ENCODE measurements around the gene RPAIN. TPM values are rescaled to one million over a fixed set of nuclear protein-coding genes. Genes with fewer than 3 reads are reported as not detected.

RPAIN gene
- total and polyA plus RNA-seq, 2 donors (not counting 3 experiments of a cell fraction or from before 2014, with no cell fraction given) = 39.3 to 55.9 TPM

DNA sequence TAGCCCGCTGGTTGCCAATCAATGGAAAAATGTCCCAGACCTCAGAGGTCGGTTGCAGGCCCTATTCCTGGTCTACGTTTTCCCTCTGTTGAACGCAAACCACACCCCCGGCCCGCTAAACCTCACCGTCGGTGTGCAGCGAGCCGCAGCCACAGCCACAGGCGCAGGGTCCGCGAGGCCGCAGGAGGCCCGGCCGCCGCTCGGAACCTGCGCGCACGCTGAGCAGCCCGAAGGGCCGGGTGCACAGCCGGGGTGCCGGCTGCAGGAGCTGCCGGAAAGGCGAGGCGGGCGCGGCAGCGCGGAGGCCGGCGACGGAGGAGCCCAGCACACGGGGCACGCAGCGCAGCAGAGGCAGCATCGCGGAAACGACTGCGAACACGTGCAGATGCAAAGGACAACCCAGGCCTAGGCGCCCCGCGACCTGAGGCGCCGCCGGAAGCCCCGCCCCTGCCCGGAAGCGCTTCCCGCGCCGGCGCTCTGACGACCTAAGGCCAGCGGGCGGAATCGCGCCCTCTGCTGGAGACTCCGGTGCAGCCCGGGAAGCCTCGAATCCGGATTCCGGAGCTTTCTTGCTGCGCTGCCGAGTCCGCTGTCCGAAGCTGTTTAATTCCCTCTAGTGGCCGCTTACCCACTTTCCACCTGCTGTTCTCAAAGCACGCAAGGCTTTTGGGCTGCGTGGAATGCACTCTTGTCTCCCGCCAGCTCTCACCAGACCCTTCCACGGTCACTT lies 18.9 kb downstream of the RPAIN start, which contains the start of gene C1QBP:
TSS of gene C1QBP (minus strand) at position 440 of the 730 bp plus-strand sequence. CDS start at position 358, 82 bp downstream.
- Histone ChIP-seq H3K9me1 (replicated peaks; ENCODE audit: control insufficient read depth, extremely low read depth, insufficient read depth, low read length) (no peaks in the 10 kb centered on the region), H3K4me2 (ENCODE audit: insufficient read depth, low read length) (peak within 1 kb of the TSS; percentile 97), H3K4me1 (ENCODE audit: control insufficient read depth, extremely low read depth, insufficient read depth, low read length) (peaks cover 17% of the 10 kb centered on the region), H3K9ac (replicated peaks; ENCODE audit: extremely low read depth, insufficient read depth, low read length) (peak within 1 kb of the TSS; percentile 64), H4K20me1 (replicated peaks; ENCODE audit: control insufficient read depth, extremely low read depth, insufficient read depth, low read length) (no peaks in the 10 kb centered on the region), H3K27me3 (ENCODE audit: control insufficient read depth in 2 of 2, insufficient read depth in 2 of 2, low read length in 2 of 2) (no peaks in the 10 kb centered on the region), H3K79me2 (ENCODE audit: control insufficient read depth, insufficient read depth, low read length) (peaks cover 28% of the 10 kb centered on the region), H3K4me3 (replicated peaks in 1 of 3; ENCODE audit: insufficient read depth in 1 of 3, low read depth in 1 of 3, low read length in 3 of 3) (peak within 1 kb of the TSS; percentile 64 to 94 (median 68)), H3K9me3 (replicated peaks; ENCODE audit: control insufficient read depth, insufficient read depth, low read length) (no peaks in the 10 kb centered on the region), H3K36me3 (ENCODE audit: control insufficient read depth in 2 of 2, extremely low read depth in 1 of 2, insufficient read depth in 2 of 2, low read length in 2 of 2) (peaks cover 12 to 17% of the 10 kb centered on the region in 2 experiments), H2AFZ (ENCODE audit: low read depth, low read length) (peak within 1 kb of the TSS; percentile 73), H3K27ac (ENCODE audit: insufficient read depth, low read depth, low read length) (peak within 1 kb of the TSS; percentile 47)
- DNase-seq (ENCODE audit: low read depth, low spot score) (peak; percentile 96), FAIRE-seq (peak; percentile 98)
- POLR2A ChIA-PET = interaction anchor here (0.6 to 1.4 kb wide), 4 partner anchors 20 to 247 kb away, joined by 3 to 9 read pairs (median 4); partner anchors contain the start of genes NUP88 and ZNF594
- CTCF ChIA-PET = interaction anchor here (0.6 to 3.3 kb wide), 51 partner anchors 9 to 1188 kb away, joined by 3 to 43 read pairs (median 4); partner anchors contain the start of genes DERL2, DHX33, MIS12 and NUP88
- dilution Hi-C loops (cut with MboI; ENCODE audit: extremely low pct_ligation_motif_present, low sequenced_read_pairs) = no loop called here
- peak; percentile 91 for TF ChIP-seq POLR2A (IDR thresholded peaks at IDR 0.05; ENCODE audit: low read depth, low read length)
- TF ChIP-seq FOS (IDR thresholded peaks at IDR 0.05; ENCODE audit: borderline replicate concordance, insufficient read depth, low read length) = peak; percentile 2
- no peak for TF ChIP-seq EZH2 (IDR thresholded peaks at IDR 0.05; ENCODE audit: borderline replicate concordance, low read depth, low read length, severe bottlenecking)
- TF ChIP-seq MYC (IDR thresholded peaks at IDR 0.05; ENCODE audit: low read depth, low read length) = peak; percentile 93
- TF ChIP-seq JUN (IDR thresholded peaks at IDR 0.05; ENCODE audit: borderline replicate concordance, insufficient read depth, insufficient read length, low read depth) = no peak
- TF ChIP-seq CTCF (IDR thresholded peaks at IDR 0.05; ENCODE audit: extremely low read depth in 1 of 2, insufficient read depth in 1 of 2, low read depth in 1 of 2, low read length in 2 of 2) = peak; percentile 99
- peak; percentile 98 for TF ChIP-seq POLR2AphosphoS5 (IDR thresholded peaks at IDR 0.05; ENCODE audit: insufficient read depth, low read depth, low read length)
- no peak for TF ChIP-seq GATA2 (IDR thresholded peaks at IDR 0.05; ENCODE audit: insufficient read depth, insufficient read length, low read depth, low read length)
- TF ChIP-seq, protein P1, sequence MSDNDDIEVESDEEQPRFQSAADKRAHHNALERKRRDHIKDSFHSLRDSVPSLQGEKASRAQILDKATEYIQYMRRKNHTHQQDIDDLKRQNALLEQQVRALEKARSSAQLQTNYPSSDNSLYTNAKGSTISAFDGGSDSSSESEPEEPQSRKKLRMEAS (IDR thresholded peaks at IDR 0.05; ENCODE audit: insufficient read depth, insufficient read length) = peak; percentile 61
- intact Hi-C loops (cut with micrococcal nuclease) = loop anchor here (1.0 to 2.0 kb wide), 4 partner anchors 20 to 242 kb away; partner anchors contain the start of genes DHX33 and NUP88
- BruUV-seq (replicated peaks) = TSS peak; percentile 55
